ENCODE measurements around the gene UNC13B. TPM values are rescaled to one million over a fixed set of nuclear protein-coding genes. Genes with fewer than 3 reads are reported as not detected.
"Not testable (repeated sequence)": the region's sequence is repeated elsewhere in the genome, so short reads cannot be mapped to it uniquely, and the experiment has no call there.

The UNC13B gene
- total RNA-seq, 4 donors from 2014 or later = 28.0 to 39.3 (median 34.3) TPM

DNA sequence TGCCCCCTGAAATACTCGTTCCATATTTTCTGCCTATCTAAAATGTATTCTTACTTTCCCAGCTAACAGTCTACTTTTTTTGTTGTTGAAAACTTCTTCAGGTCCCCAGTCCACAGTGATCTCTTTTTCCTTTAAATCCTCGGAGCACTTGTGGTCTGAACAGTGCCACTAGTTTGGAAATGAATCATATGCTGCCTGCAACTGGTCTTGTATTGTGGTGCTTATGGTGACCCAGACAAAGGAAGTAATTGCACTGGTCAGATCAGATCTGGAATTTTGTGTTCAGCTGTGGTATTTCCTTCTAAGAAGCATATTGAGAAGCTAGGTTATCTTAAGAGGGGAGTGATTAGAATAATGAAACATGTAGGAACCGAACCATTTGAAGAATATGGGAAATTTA is 2.9 kb downstream of the UNC13B start:
- TF ChIP-seq POLR2A (IDR thresholded peaks at IDR 0.05) (no peak), CTCF (IDR thresholded peaks at IDR 0.05) (no peak), EP300 (IDR thresholded peaks at IDR 0.05) (no peak)
- 53 to 57% methylated on average over 3 of the region's 3 CpGs for WGBS, 2 donors

GRCh38 chr9:35167429-35167828 is 5.6 kb downstream of the UNC13B start:
- not testable (repeated sequence) for H3K9me3 ChIP-seq; H3K27ac ChIP-seq; H3K27me3 ChIP-seq; H3K4me3 ChIP-seq; H3K36me3 ChIP-seq; DNase-seq (ENCODE audit: low spot score in 2 of 2)
- WGBS, 2 donors = 100% methylated on average over 1 of the region's 1 CpG
- peaks cover 0 to 26% (median 9%) of the 10 kb centered on the region in 4 donors for H3K4me1 ChIP-seq

More for the DNA sequence above, 2.9 kb downstream of the UNC13B start:
- no peaks in the 10 kb centered on the region for H3K27me3 ChIP-seq
- no peaks in the 10 kb centered on the region for H3K9me3 ChIP-seq
- no peak overlapping the region for H3K4me3 ChIP-seq
- no peaks in the 10 kb centered on the region for H3K36me3 ChIP-seq
- peak overlapping the region in 1 of 4 donors; percentile 94 for H3K27ac ChIP-seq
- no peak for DNase-seq (ENCODE audit: low spot score in 2 of 2)
- peaks cover 0 to 30% (median 9%) of the 10 kb centered on the region in 4 donors for H3K4me1 ChIP-seq

GRCh38 chr9:35168963-35169362 is 7.2 kb downstream of the UNC13B start:
- TF ChIP-seq EP300 (IDR thresholded peaks at IDR 0.05) (no peak), CTCF (IDR thresholded peaks at IDR 0.05) (no peak), POLR2A (IDR thresholded peaks at IDR 0.05) (no peak)
- Histone ChIP-seq H3K36me3 (no peaks in the 10 kb centered on the region), H3K27ac (no peak overlapping the region), H3K4me1 (peaks cover 0 to 12% (median 4%) of the 10 kb centered on the region in 4 donors), H3K27me3 (no peaks in the 10 kb centered on the region), H3K9me3 (no peaks in the 10 kb centered on the region), H3K4me3 (no peak overlapping the region)
- 81 to 84% methylated on average over 6 of the region's 6 CpGs for WGBS, 2 donors
- no peak for DNase-seq (ENCODE audit: low spot score in 2 of 2)

- DNase-seq (ENCODE audit: low spot score in 2 of 2) = no peak
- H3K27me3 ChIP-seq = no peaks in the 10 kb centered on the region
- H3K4me3 ChIP-seq = no peak overlapping the region
- 35 to 38% methylated on average over 2 of the region's 2 CpGs for WGBS, 2 donors
- no peak for TF ChIP-seq POLR2A (IDR thresholded peaks at IDR 0.05)
- TF ChIP-seq EP300 (IDR thresholded peaks at IDR 0.05) = no peak
- no peak for TF ChIP-seq CTCF (IDR thresholded peaks at IDR 0.05)
- H3K4me1 ChIP-seq = no peaks in the 10 kb centered on the region
- H3K36me3 ChIP-seq = no peaks in the 10 kb centered on the region
- H3K9me3 ChIP-seq = no peaks in the 10 kb centered on the region
- no peak overlapping the region for H3K27ac ChIP-seq
Observed at GRCh38 chr9:35172878-35173277, 11.1 kb downstream of the UNC13B start.

DNA sequence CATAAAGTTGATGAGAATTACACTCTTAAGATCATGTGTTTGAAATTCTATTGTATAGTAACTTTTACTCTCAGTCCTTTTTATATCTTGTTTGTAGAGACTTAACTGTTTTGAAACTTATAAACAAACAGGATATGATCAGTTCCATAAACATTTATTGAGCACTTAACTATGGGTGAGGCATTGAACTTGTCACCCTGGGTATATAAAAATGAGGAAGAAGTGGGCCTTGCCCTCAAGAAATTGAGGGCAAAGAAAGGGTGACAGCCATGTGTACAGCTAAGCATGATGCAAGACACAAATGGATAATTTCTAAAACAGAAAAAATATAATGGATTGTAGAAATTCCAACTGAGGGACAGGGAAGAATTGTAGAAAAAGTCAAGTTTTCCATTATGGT is 15.7 kb downstream of the UNC13B start:
- Histone ChIP-seq H3K36me3 (no peaks in the 10 kb centered on the region), H3K27me3 (no peaks in the 10 kb centered on the region), H3K9me3 (no peaks in the 10 kb centered on the region), H3K27ac (no peak overlapping the region), H3K4me3 (no peak overlapping the region), H3K4me1 (no peaks in the 10 kb centered on the region)
- no peak for TF ChIP-seq EP300 (IDR thresholded peaks at IDR 0.05)
- no peak for TF ChIP-seq POLR2A (IDR thresholded peaks at IDR 0.05)
- TF ChIP-seq CTCF (IDR thresholded peaks at IDR 0.05) = no peak
- DNase-seq (ENCODE audit: low spot score in 2 of 2) = no peak
